HL-60 (cell line): ENCODE measurements around the gene CHRNE.

Experiments
- DNase-seq, 2 experiments: peaks; one replicate each; pipeline ENCODE4 v3.0.0-alpha.2; 2010 to 2020; ENCODE audit warnings: low read depth in 1 of 2, low spot score in 1 of 2
- H3K27ac ChIP-seq: fragments of 250-450 bp; sonication (Bioruptor Pico); replicated peaks from 2 replicates; pipeline ENCODE4 v1.5.1; 2020; ENCODE audit warnings: mild to moderate bottlenecking, moderate library complexity
- H3K27me3 ChIP-seq: fragments of 250-450 bp; sonication (Bioruptor Pico); 2 replicates; pipeline ENCODE4 v1.5.1; 2021; ENCODE audit warnings: mild to moderate bottlenecking, moderate library complexity; ENCODE audit not compliant: insufficient read depth, poor library complexity, severe bottlenecking
- H3K4me3 ChIP-seq: replicated peaks from 2 replicates; pipeline ENCODE4 v1.5.1; 2011; ENCODE audit warnings: mild to moderate bottlenecking, control low read depth, low read length; ENCODE audit not compliant: insufficient read depth
- CTCF ChIP-seq: IDR thresholded peaks from one replicate; pipeline ENCODE4 v1.5.1; 2011; ENCODE audit warnings: low read length, control low read depth, inconsistent platforms; ENCODE audit not compliant: insufficient read depth
- GABPA ChIP-seq: IDR thresholded peaks from 2 replicates; pipeline ENCODE4 v1.6.1; 2012; ENCODE audit warnings: low read depth
- POLR2AphosphoS5 ChIP-seq: IDR thresholded peaks from 2 replicates; pipeline ENCODE4 v1.6.1; 2012; ENCODE audit warnings: low read depth
- REST ChIP-seq: IDR thresholded peaks from 2 replicates; pipeline ENCODE4 v1.6.1; 2012; ENCODE audit warnings: low read depth; ENCODE audit not compliant: insufficient replicate concordance
- SPI1 ChIP-seq: IDR thresholded peaks from 2 replicates; pipeline ENCODE4 v1.6.1; 2012; ENCODE audit warnings: low read depth, mild to moderate bottlenecking, borderline replicate concordance

CHRNE gene

GRCh38 chr17:4938069-4938491 lies 35.2 kb upstream of the CHRNE start:
- Histone ChIP-seq H3K27me3 (no peaks in the 10 kb centered on the region), H3K27ac (no peak overlapping the region), H3K4me3 (no peak overlapping the region)
- TF ChIP-seq CTCF (no peak), POLR2AphosphoS5 (no peak), REST (no peak), SPI1 (no peak), GABPA (no peak)
- no peak for DNase-seq

DNA sequence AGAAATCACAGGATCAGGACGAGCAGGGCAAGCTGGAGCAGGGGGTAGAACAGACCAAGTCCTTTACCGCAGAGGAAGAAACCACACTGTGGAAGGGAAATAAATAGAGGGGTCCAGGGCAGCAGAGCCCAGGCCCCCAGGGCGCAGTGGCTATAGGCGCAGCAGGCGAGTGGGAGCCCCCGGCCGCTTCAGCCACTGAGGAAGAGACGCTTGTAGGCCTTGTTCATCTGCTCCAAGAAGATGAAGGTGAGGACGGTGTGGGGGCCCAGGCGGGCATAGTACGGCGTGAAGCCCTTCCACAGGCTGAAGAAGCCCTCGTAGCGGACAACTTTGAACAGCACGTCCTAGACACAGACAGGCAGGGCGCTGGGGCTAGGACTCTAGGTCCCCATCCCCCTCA lies 34.7 kb upstream of the CHRNE start:
- TF ChIP-seq GABPA (no peak), POLR2AphosphoS5 (no peak), REST (no peak), SPI1 (no peak), CTCF (no peak)
- H3K27ac ChIP-seq: no peak overlapping the region
- H3K4me3 ChIP-seq: no peak overlapping the region
- no peaks in the 10 kb centered on the region for H3K27me3 ChIP-seq
- no peak for DNase-seq

- no peak overlapping the region for H3K27ac ChIP-seq
- no peak overlapping the region for H3K4me3 ChIP-seq
- no peak for DNase-seq
- no peaks in the 10 kb centered on the region for H3K27me3 ChIP-seq
- TF ChIP-seq REST: no peak
- no peak for TF ChIP-seq GABPA
- TF ChIP-seq SPI1: no peak
- no peak for TF ChIP-seq POLR2AphosphoS5
- no peak for TF ChIP-seq CTCF
Measured at GRCh38 chr17:4936436-4936835, 33.5 kb upstream of the CHRNE start.
